Measurements from ENCODE around the gene ACADL. TPM values are rescaled to one million over a fixed set of nuclear protein-coding genes. Genes with fewer than 3 reads are reported as not detected.

The ACADL gene
- total and polyA plus RNA-seq, 9 donors: 3.4 to 9.1 (median 5.8) TPM

- Histone ChIP-seq H3K27ac (ENCODE audit: low read length) (no peak overlapping the region), H3K9me3 (replicated peaks; ENCODE audit: control insufficient read depth, low read depth, low read length) (no peaks in the 10 kb centered on the region), H3K36me3 (ENCODE audit: control insufficient read depth, insufficient read depth, low read length) (peaks cover 10% of the 10 kb centered on the region), H3K4me3 (ENCODE audit: low read length) (no peak overlapping the region), H3K27me3 (ENCODE audit: control insufficient read depth, insufficient read depth, low read length) (no peaks in the 10 kb centered on the region), H3K4me1 (ENCODE audit: control insufficient read depth, insufficient read depth, low read length) (no peaks in the 10 kb centered on the region)
- DNase-seq: no peak
- WGBS (ENCODE audit: insufficient coverage): 80% methylated on average over 1 of the region's 2 CpGs
Measured at GRCh38 chr2:210158236-210158635, 67.0 kb downstream of the ACADL start.

- H3K9me3 ChIP-seq (replicated peaks; ENCODE audit: control insufficient read depth, low read depth, low read length): no peaks in the 10 kb centered on the region
- no peak overlapping the region for H3K27ac ChIP-seq (ENCODE audit: low read length)
- no peaks in the 10 kb centered on the region for H3K27me3 ChIP-seq (ENCODE audit: control insufficient read depth, insufficient read depth, low read length)
- peaks cover 10% of the 10 kb centered on the region for H3K36me3 ChIP-seq (ENCODE audit: control insufficient read depth, insufficient read depth, low read length)
- H3K4me1 ChIP-seq (ENCODE audit: control insufficient read depth, insufficient read depth, low read length): no peaks in the 10 kb centered on the region
- WGBS (ENCODE audit: insufficient coverage): 75% methylated on average over 2 of the region's 3 CpGs
- no peak overlapping the region for H3K4me3 ChIP-seq (ENCODE audit: low read length)
- no peak for DNase-seq
Measured at GRCh38 chr2:210157526-210157925, 67.7 kb downstream of the ACADL start.

DNA sequence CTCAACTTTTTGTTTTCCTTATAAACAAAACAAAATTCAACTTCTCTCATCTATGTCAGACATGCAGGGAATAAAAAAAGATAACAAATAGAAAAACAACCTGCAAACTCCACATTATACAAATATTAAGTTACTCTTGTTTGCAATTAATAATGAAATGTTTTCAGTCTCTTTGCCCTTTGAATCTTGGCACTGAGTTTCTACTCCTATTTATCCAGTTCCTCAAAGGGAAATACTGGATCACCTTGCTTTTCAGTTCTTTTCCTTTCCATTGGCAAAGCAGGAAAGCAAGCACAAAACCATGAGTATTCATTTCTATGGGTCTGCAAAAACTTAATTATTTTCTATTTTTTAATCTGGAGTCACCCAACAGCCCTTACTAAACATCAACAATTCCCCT is 77.6 kb downstream of the ACADL start:
- peaks cover 11% of the 10 kb centered on the region for H3K9me3 ChIP-seq (replicated peaks; ENCODE audit: control insufficient read depth, low read depth, low read length)
- H3K27ac ChIP-seq (ENCODE audit: low read length): no peak overlapping the region
- peaks cover 16% of the 10 kb centered on the region for H3K36me3 ChIP-seq (ENCODE audit: control insufficient read depth, insufficient read depth, low read length)
- no peaks in the 10 kb centered on the region for H3K27me3 ChIP-seq (ENCODE audit: control insufficient read depth, insufficient read depth, low read length)
- DNase-seq: no peak
- H3K4me1 ChIP-seq (ENCODE audit: control insufficient read depth, insufficient read depth, low read length): no peaks in the 10 kb centered on the region
- H3K4me3 ChIP-seq (ENCODE audit: low read length): no peak overlapping the region

Other genes with a start within 250 kb of the ACADL start
- gene RPE, start 222.8 kb downstream of the ACADL start, total RNA-seq: 34.3 TPM
- 10 to 100 TPM; 22.6 to 33.9 (median 28.0) TPM for gene RPE, start 222.8 kb downstream of the ACADL start, polyA plus RNA-seq (ENCODE audit: insufficient read depth in 1 of 8, insufficient read length in 8 of 8, low replicate concordance in 1 of 8)
- 34.2 TPM for gene KANSL1L, start 54.0 kb downstream of the ACADL start, total RNA-seq
- 10 to 100 TPM; 12.4 to 18.1 (median 14.9) TPM for gene KANSL1L, start 54.0 kb downstream of the ACADL start, polyA plus RNA-seq (ENCODE audit: insufficient read depth in 1 of 8, insufficient read length in 8 of 8, low replicate concordance in 1 of 8)
- gene MYL1, start 89.7 kb upstream of the ACADL start, total RNA-seq: 10,096 TPM
- 1,000 to 10,000 TPM; 3,329 to 9,150 (median 6,548) TPM for gene MYL1, start 89.7 kb upstream of the ACADL start, polyA plus RNA-seq (ENCODE audit: insufficient read depth in 1 of 8, insufficient read length in 8 of 8, low replicate concordance in 1 of 8)